ENCODE measurements around the gene MCCC1. TPM values are rescaled to one million over a fixed set of nuclear protein-coding genes. Genes with fewer than 3 reads are reported as not detected.

Gene MCCC1
- polyA plus RNA-seq, 1 experiment = 19.0 TPM

GRCh38 chr3:183087184-183087583 lies 12.1 kb downstream of the MCCC1 start:
- CTCF ChIA-PET = interaction anchor here (0.7 to 2.3 kb wide), 4 partner anchors 10 to 299 kb away, joined by 3 to 12 read pairs (median 4); no protein-coding TSS in a partner anchor
- POLR2A ChIA-PET = no interaction called here
- Histone ChIP-seq H3K4me3 (ENCODE audit: low read depth, low read length) (no peak overlapping the region), H3K27me3 (ENCODE audit: control insufficient read depth, insufficient read depth, low read length) (no peaks in the 10 kb centered on the region), H3K27ac (ENCODE audit: low read depth, low read length) (no peak overlapping the region), H3K9me3 (ENCODE audit: control insufficient read depth, insufficient read depth, low read length) (no peaks in the 10 kb centered on the region)
- no peak for TF ChIP-seq CTCF (IDR thresholded peaks at IDR 0.05; ENCODE audit: low read depth, low read length)
- no peak for DNase-seq (ENCODE audit: low read depth, low spot score)

GRCh38 chr3:183085634-183086390 lies 13.5 kb downstream of the MCCC1 start:
- ChIA-PET CTCF (interaction anchor here (1.1 to 2.3 kb wide), 5 partner anchors 7 to 301 kb away, joined by 3 to 19 read pairs (median 4); partner anchors contain the start of gene MCCC1), POLR2A (no interaction called here)
- Histone ChIP-seq H3K9me3 (ENCODE audit: control insufficient read depth, insufficient read depth, low read length) (no peaks in the 10 kb centered on the region), H3K27ac (ENCODE audit: low read depth, low read length) (no peak overlapping the region), H3K27me3 (ENCODE audit: control insufficient read depth, insufficient read depth, low read length) (no peaks in the 10 kb centered on the region), H3K4me3 (ENCODE audit: low read depth, low read length) (no peak overlapping the region)
- DNase-seq (ENCODE audit: low read depth, low spot score) = no peak
- TF ChIP-seq CTCF (IDR thresholded peaks at IDR 0.05; ENCODE audit: low read depth, low read length) = peak; percentile 50

GRCh38 chr3:183082355-183082915 lies 16.9 kb downstream of the MCCC1 start:
- CTCF ChIA-PET = no interaction called here

GRCh38 chr3:183081459-183082183 lies 17.7 kb downstream of the MCCC1 start:
- Histone ChIP-seq H3K4me3 (ENCODE audit: low read depth, low read length) (no peak overlapping the region), H3K27ac (ENCODE audit: low read depth, low read length) (no peak overlapping the region), H3K9me3 (ENCODE audit: control insufficient read depth, insufficient read depth, low read length) (peaks cover 10% of the 10 kb centered on the region; the same call in 1 of the 2 replicates), H3K27me3 (ENCODE audit: control insufficient read depth, insufficient read depth, low read length) (no peaks in the 10 kb centered on the region)
- ChIA-PET POLR2A (no interaction called here), CTCF (no interaction called here)
- TF ChIP-seq CTCF (IDR thresholded peaks at IDR 0.05; ENCODE audit: low read depth, low read length) = no peak
- no peak for DNase-seq (ENCODE audit: low read depth, low spot score)

More at GRCh38 chr3:183082355-183082915, 16.9 kb downstream of the MCCC1 start:
- Histone ChIP-seq H3K4me3 (ENCODE audit: low read depth, low read length) (no peak overlapping the region), H3K27ac (ENCODE audit: low read depth, low read length) (no peak overlapping the region), H3K27me3 (ENCODE audit: control insufficient read depth, insufficient read depth, low read length) (no peaks in the 10 kb centered on the region), H3K9me3 (ENCODE audit: control insufficient read depth, insufficient read depth, low read length) (peaks cover 10% of the 10 kb centered on the region; the same call in 1 of the 2 replicates)
- DNase-seq (ENCODE audit: low read depth, low spot score) = no peak
- POLR2A ChIA-PET = no interaction called here
- TF ChIP-seq CTCF (IDR thresholded peaks at IDR 0.05; ENCODE audit: low read depth, low read length) = no peak
